ENCODE results near the gene TRIO. TPM values are rescaled to one million over a fixed set of nuclear protein-coding genes. Genes with fewer than 3 reads are reported as not detected.

TRIO gene
- total RNA-seq, 1 experiment from 2014 or later: 106 TPM

GRCh38 chr5:14237317-14238086 is 94.4 kb downstream of the TRIO start:
- no peak for DNase-seq (ENCODE audit: extremely low read depth, low read depth)

GRCh38 chr5:14238272-14238671 is 95.1 kb downstream of the TRIO start:
- no peak for DNase-seq (ENCODE audit: extremely low read depth, low read depth)

- no peak for DNase-seq (ENCODE audit: extremely low read depth, low read depth)
Observed at GRCh38 chr5:14239404-14239803, 96.3 kb downstream of the TRIO start.

GRCh38 chr5:14239951-14240350 is 96.8 kb downstream of the TRIO start:
- no peak for DNase-seq (ENCODE audit: extremely low read depth, low read depth)

GRCh38 chr5:14240359-14240758 is 97.2 kb downstream of the TRIO start:
- DNase-seq (ENCODE audit: extremely low read depth, low read depth): no peak

- DNase-seq (ENCODE audit: extremely low read depth, low read depth): no peak
Observed at GRCh38 chr5:14241141-14241540, 98.0 kb downstream of the TRIO start.

- no peak for DNase-seq (ENCODE audit: extremely low read depth, low read depth)
Observed at GRCh38 chr5:14242447-14242846, 99.3 kb downstream of the TRIO start.

GRCh38 chr5:14242871-14243383 is 99.8 kb downstream of the TRIO start:
- no peak for DNase-seq (ENCODE audit: extremely low read depth, low read depth)

GRCh38 chr5:14243766-14244165 is 100.6 kb downstream of the TRIO start:
- DNase-seq (ENCODE audit: extremely low read depth, low read depth): no peak

GRCh38 chr5:14244721-14245120 is 101.6 kb downstream of the TRIO start:
- DNase-seq (ENCODE audit: extremely low read depth, low read depth): no peak

- DNase-seq (ENCODE audit: extremely low read depth, low read depth): no peak
Observed at GRCh38 chr5:14245132-14245925, 102.2 kb downstream of the TRIO start.

GRCh38 chr5:14246350-14247053 is 103.4 kb downstream of the TRIO start:
- no peak for DNase-seq (ENCODE audit: extremely low read depth, low read depth)

- no peak for DNase-seq (ENCODE audit: extremely low read depth, low read depth)
Observed at GRCh38 chr5:14247054-14247386, 103.9 kb downstream of the TRIO start.

GRCh38 chr5:14249258-14250082 is 106.3 kb downstream of the TRIO start:
- DNase-seq (ENCODE audit: extremely low read depth, low read depth): no peak

- DNase-seq (ENCODE audit: extremely low read depth, low read depth): no peak
Observed at GRCh38 chr5:14250084-14250695, 107.0 kb downstream of the TRIO start.

GRCh38 chr5:14250748-14251701 is 107.9 kb downstream of the TRIO start:
- no peak for DNase-seq (ENCODE audit: extremely low read depth, low read depth)

GRCh38 chr5:14251733-14252132 is 108.6 kb downstream of the TRIO start:
- DNase-seq (ENCODE audit: extremely low read depth, low read depth): no peak

GRCh38 chr5:14252793-14253192 is 109.7 kb downstream of the TRIO start:
- DNase-seq (ENCODE audit: extremely low read depth, low read depth): no peak

- no peak for DNase-seq (ENCODE audit: extremely low read depth, low read depth)
Observed at GRCh38 chr5:14254686-14255085, 111.5 kb downstream of the TRIO start.

All from NCI-H460 (cell line).